Neural cell (in vitro differentiated cells): ENCODE measurements around the gene PLEKHG3. TPM values are rescaled to one million over a fixed set of nuclear protein-coding genes. Genes with fewer than 3 reads are reported as not detected.

Experiments used
- H2AFZ ChIP-seq: fragments of 200-600, 300-800 bp; sonication (generic), shearing (Covaris generic); 2 replicates; pipeline ENCODE4 v1.6.0; 2014; ENCODE audit warnings: low read depth, mild to moderate bottlenecking, antibody characterized with exemption, low read length, moderate library complexity
- H3F3A ChIP-seq: fragments of 200-600 bp; shearing (Covaris generic); 2 replicates; pipeline ENCODE4 v1.6.1; 2016; ENCODE audit warnings: mild to moderate bottlenecking, moderate library complexity, mixed read lengths, antibody characterized with exemption, low read length; ENCODE audit not compliant: insufficient read depth, poor library complexity, severe bottlenecking
- H3K27ac ChIP-seq: fragments of 200-600, 300-800 bp; sonication (generic), shearing (Covaris generic); 2 replicates; pipeline ENCODE4 v1.5.1; 2014; ENCODE audit warnings: mild to moderate bottlenecking, low read length, moderate library complexity
- H3K27me3 ChIP-seq: fragments of 300-800, 200-600 bp; sonication (generic), shearing (Covaris generic); 2 replicates; pipeline ENCODE4 v1.6.0; 2014; ENCODE audit warnings: mild to moderate bottlenecking, low read depth, low read length, moderate library complexity; ENCODE audit not compliant: insufficient read depth
- H3K36me3 ChIP-seq: fragments of 300-800, 200-600 bp; sonication (generic), shearing (Covaris generic); 2 replicates; pipeline ENCODE4 v1.5.1; 2014; ENCODE audit warnings: mild to moderate bottlenecking, antibody characterized with exemption, low read length, moderate library complexity; ENCODE audit not compliant: insufficient read depth
- H3K4me2 ChIP-seq: fragments of 300-800, 200-600 bp; sonication (generic), shearing (Covaris generic); 2 replicates; pipeline ENCODE4 v1.6.0; 2014; ENCODE audit warnings: mild to moderate bottlenecking, low read length
- H3K4me3 ChIP-seq: fragments of 300-800, 200-600 bp; sonication (generic), shearing (Covaris generic); 2 replicates; pipeline ENCODE4 v1.5.1; 2014; ENCODE audit warnings: mild to moderate bottlenecking, low read length, moderate library complexity
- H3K79me2 ChIP-seq: fragments of 200-600 bp; shearing (Covaris generic); replicated peaks from 2 replicates; pipeline ENCODE4 v1.6.0; 2014; ENCODE audit warnings: mild to moderate bottlenecking, low read length, moderate library complexity; ENCODE audit not compliant: insufficient read depth
- H3K9ac ChIP-seq: fragments of 300-800, 200-600 bp; sonication (generic), shearing (Covaris generic); 2 replicates; pipeline ENCODE4 v1.6.1; 2016; ENCODE audit warnings: mild to moderate bottlenecking, low read length, mixed read lengths
- H3K9me2 ChIP-seq: fragments of 200-600 bp; shearing (Covaris generic); 2 replicates; pipeline ENCODE4 v1.6.1; 2016; ENCODE audit warnings: mild to moderate bottlenecking, low read length, mixed read lengths; ENCODE audit not compliant: insufficient read depth
- H3K9me3 ChIP-seq: fragments of 200-600, 300-800 bp; sonication (generic), shearing (Covaris generic); 2 replicates; pipeline ENCODE4 v1.6.1; 2016; ENCODE audit warnings: mild to moderate bottlenecking, mixed run types, low read length, moderate library complexity, mixed read lengths
- H4K20me1 ChIP-seq: fragments of 200-600 bp; shearing (Covaris generic); 2 replicates; pipeline ENCODE4 v1.6.1; 2016; ENCODE audit warnings: mild to moderate bottlenecking, mixed run types; ENCODE audit not compliant: insufficient read depth
- EP300 ChIP-seq: fragments of 450-650 bp; conservative IDR thresholded peaks from 2 replicates; pipeline ENCODE4 v1.6.1; 2014; ENCODE audit warnings: antibody characterized with exemption, mild to moderate bottlenecking, moderate library complexity; ENCODE audit not compliant: poor library complexity, severe bottlenecking
- EZH2 ChIP-seq: fragments of 200-600, 300-800 bp; shearing (Covaris generic), sonication (generic); IDR thresholded peaks from 2 replicates; pipeline ENCODE4 v1.6.1; 2014; ENCODE audit warnings: antibody characterized with exemption, low read length, borderline replicate concordance, mild to moderate bottlenecking; ENCODE audit not compliant: insufficient read depth, poor library complexity, severe bottlenecking
- MXI1 ChIP-seq: fragments of 450-650 bp; conservative IDR thresholded peaks from 2 replicates; pipeline ENCODE4 v1.6.1; 2014; ENCODE audit warnings: antibody characterized with exemption, mild to moderate bottlenecking; ENCODE audit not compliant: poor library complexity, severe bottlenecking
- POLR2AphosphoS5 ChIP-seq: IDR thresholded peaks from 2 replicates; pipeline ENCODE4 v1.6.1; 2012
- RAD21 ChIP-seq: fragments of 450-650 bp; conservative IDR thresholded peaks from 2 replicates; pipeline ENCODE4 v1.6.1; 2014; ENCODE audit warnings: antibody characterized with exemption, mild to moderate bottlenecking, moderate library complexity
- SMC3 ChIP-seq: fragments of 450-650 bp; conservative IDR thresholded peaks from 2 replicates; pipeline ENCODE4 v1.6.1; 2014; ENCODE audit warnings: antibody characterized with exemption, mild to moderate bottlenecking, moderate library complexity; ENCODE audit not compliant: poor library complexity
- TAF1 ChIP-seq: IDR thresholded peaks from 2 replicates; pipeline ENCODE4 v1.6.1; 2012; ENCODE audit warnings: low read depth
- polyA plus RNA-seq: library from polyadenylated mRNA; depleted of rRNA; stranded (reverse); fragments of >200 nt; gene quantifications from 2 replicates; pipeline ENCODE4 v1.2.3, GENCODE V29; 2014
- TF ChIP-seq, protein P1 (sequence below): IDR thresholded peaks from 2 replicates; pipeline ENCODE4 v1.6.1; 2012; ENCODE audit warnings: borderline replicate concordance
- TF ChIP-seq, protein P2 (sequence below): fragments of 450-650 bp; IDR thresholded peaks from 2 replicates; pipeline ENCODE4 v1.5.1; 2014; ENCODE audit warnings: antibody characterized with exemption, mild to moderate bottlenecking, moderate library complexity; ENCODE audit not compliant: poor library complexity, severe bottlenecking

PLEKHG3 gene
- polyA plus RNA-seq, 1 donor from 2014 or later: 15.8 TPM

DNA sequence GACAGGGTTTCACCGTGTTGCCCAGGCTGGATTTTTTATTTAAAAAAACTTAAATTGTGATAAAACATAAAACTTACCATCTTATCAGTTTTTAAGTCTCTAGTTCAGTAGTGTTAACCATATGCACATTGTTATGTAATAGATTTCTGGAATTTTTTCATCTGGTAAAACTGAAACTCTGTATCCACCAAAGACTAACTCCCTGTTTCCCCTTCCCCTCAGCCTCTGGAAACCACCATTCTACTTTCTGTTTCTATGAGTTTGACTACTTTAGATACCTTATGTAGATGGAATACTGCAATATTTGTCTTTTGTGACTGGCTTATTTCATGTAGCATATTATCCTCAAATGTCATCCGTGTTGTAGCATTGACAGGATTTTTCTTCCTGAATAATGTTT is 12.8 kb upstream of the PLEKHG3 start:
- no peaks in the 10 kb centered on the region for H3K9me2 ChIP-seq
- no peak for TF ChIP-seq RAD21
- H2AFZ ChIP-seq: no peak overlapping the region
- no peaks in the 10 kb centered on the region for H3K36me3 ChIP-seq
- no peaks in the 10 kb centered on the region for H3K27me3 ChIP-seq
- H3K4me2 ChIP-seq: no peak overlapping the region
- no peak overlapping the region for H3K4me3 ChIP-seq
- no peak overlapping the region for H3K9ac ChIP-seq
- no peaks in the 10 kb centered on the region for H3F3A ChIP-seq
- H3K79me2 ChIP-seq: no peaks in the 10 kb centered on the region
- no peaks in the 10 kb centered on the region for H3K9me3 ChIP-seq
- H3K27ac ChIP-seq: no peak overlapping the region
- H4K20me1 ChIP-seq: no peaks in the 10 kb centered on the region

DNA sequence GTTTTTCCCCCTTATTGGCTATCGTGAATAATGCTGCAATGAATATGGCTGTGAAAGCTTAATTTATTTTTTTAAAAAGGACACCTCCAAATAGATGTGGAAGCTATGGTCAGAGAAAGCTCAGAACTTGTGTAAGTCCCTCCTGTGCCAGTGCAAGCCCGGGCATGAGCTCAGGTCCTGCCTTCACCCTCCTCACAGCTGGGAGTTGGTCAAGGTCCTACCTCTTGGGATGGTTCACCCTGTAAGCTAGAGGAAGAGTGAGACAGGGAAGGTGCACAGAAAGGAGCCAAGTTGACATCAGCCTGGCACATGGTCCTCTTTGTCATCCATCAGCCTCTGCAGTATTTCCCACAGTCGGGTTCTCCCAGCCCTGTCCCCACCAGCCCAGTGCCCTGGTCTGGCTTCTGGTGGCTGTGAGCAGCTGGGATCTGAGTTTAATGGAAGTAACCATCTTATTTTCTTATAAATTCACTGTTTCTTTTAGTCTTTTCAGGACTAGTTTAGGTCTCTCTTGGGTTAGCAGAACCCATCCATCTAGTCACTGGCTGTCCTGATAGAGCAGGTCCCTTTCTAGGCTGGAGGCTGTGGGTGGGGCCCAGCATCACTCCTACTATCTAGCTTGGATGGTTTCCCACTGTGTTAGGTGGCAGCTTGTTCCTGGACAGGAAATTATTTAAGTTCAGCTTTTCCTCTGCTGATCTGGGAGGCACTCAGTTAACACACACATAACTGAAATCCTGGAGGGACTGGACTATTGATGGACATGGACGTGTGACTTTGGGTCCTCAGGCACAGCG is 11.8 kb upstream of the PLEKHG3 start:
- no peaks in the 10 kb centered on the region for H3K36me3 ChIP-seq
- no peaks in the 10 kb centered on the region for H3K79me2 ChIP-seq
- no peaks in the 10 kb centered on the region for H3K27me3 ChIP-seq
- no peaks in the 10 kb centered on the region for H4K20me1 ChIP-seq
- no peak overlapping the region for H3K9ac ChIP-seq
- H3K27ac ChIP-seq: no peak overlapping the region
- H3K4me3 ChIP-seq: no peak overlapping the region
- no peak for TF ChIP-seq POLR2AphosphoS5
- no peak for TF ChIP-seq EZH2
- no peak for TF ChIP-seq SMC3
- no peak for TF ChIP-seq RAD21
- no peak for TF ChIP-seq MXI1
- TF ChIP-seq EP300: no peak
- TF ChIP-seq, protein P1, sequence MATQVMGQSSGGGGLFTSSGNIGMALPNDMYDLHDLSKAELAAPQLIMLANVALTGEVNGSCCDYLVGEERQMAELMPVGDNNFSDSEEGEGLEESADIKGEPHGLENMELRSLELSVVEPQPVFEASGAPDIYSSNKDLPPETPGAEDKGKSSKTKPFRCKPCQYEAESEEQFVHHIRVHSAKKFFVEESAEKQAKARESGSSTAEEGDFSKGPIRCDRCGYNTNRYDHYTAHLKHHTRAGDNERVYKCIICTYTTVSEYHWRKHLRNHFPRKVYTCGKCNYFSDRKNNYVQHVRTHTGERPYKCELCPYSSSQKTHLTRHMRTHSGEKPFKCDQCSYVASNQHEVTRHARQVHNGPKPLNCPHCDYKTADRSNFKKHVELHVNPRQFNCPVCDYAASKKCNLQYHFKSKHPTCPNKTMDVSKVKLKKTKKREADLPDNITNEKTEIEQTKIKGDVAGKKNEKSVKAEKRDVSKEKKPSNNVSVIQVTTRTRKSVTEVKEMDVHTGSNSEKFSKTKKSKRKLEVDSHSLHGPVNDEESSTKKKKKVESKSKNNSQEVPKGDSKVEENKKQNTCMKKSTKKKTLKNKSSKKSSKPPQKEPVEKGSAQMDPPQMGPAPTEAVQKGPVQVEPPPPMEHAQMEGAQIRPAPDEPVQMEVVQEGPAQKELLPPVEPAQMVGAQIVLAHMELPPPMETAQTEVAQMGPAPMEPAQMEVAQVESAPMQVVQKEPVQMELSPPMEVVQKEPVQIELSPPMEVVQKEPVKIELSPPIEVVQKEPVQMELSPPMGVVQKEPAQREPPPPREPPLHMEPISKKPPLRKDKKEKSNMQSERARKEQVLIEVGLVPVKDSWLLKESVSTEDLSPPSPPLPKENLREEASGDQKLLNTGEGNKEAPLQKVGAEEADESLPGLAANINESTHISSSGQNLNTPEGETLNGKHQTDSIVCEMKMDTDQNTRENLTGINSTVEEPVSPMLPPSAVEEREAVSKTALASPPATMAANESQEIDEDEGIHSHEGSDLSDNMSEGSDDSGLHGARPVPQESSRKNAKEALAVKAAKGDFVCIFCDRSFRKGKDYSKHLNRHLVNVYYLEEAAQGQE: no peak
- TF ChIP-seq, protein P2, sequence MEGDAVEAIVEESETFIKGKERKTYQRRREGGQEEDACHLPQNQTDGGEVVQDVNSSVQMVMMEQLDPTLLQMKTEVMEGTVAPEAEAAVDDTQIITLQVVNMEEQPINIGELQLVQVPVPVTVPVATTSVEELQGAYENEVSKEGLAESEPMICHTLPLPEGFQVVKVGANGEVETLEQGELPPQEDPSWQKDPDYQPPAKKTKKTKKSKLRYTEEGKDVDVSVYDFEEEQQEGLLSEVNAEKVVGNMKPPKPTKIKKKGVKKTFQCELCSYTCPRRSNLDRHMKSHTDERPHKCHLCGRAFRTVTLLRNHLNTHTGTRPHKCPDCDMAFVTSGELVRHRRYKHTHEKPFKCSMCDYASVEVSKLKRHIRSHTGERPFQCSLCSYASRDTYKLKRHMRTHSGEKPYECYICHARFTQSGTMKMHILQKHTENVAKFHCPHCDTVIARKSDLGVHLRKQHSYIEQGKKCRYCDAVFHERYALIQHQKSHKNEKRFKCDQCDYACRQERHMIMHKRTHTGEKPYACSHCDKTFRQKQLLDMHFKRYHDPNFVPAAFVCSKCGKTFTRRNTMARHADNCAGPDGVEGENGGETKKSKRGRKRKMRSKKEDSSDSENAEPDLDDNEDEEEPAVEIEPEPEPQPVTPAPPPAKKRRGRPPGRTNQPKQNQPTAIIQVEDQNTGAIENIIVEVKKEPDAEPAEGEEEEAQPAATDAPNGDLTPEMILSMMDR: no peak
- no peak for TF ChIP-seq TAF1
- H3K9me3 ChIP-seq: no peaks in the 10 kb centered on the region
- no peaks in the 10 kb centered on the region for H3K9me2 ChIP-seq
- H2AFZ ChIP-seq: no peak overlapping the region
- H3K4me2 ChIP-seq: no peak overlapping the region
- H3F3A ChIP-seq: no peaks in the 10 kb centered on the region
